NB4 (cell line): ENCODE results near the gene NBEA.

Experiments
- DNase-seq: peaks from one replicate; pipeline ENCODE4 v3.0.0; 2010; ENCODE audit warnings: low read depth
- H3K4me3 ChIP-seq: one replicate; pipeline ENCODE4 v1.5.1; 2011; ENCODE audit warnings: mild to moderate bottlenecking, low read depth, low read length, moderate library complexity
- MAX ChIP-seq: IDR thresholded peaks from 2 replicates; pipeline ENCODE4 v1.6.1; 2011; ENCODE audit warnings: low read depth, low read length
- MYC ChIP-seq: IDR thresholded peaks from 2 replicates; pipeline ENCODE4 v1.6.1; 2011; ENCODE audit warnings: low read depth, low read length
- POLR2A ChIP-seq: IDR thresholded peaks from 2 replicates; pipeline ENCODE4 v1.6.1; 2011; ENCODE audit warnings: mild to moderate bottlenecking; ENCODE audit not compliant: insufficient read length; ENCODE audit errors: extremely low read depth
- TF ChIP-seq, protein P1 (sequence below): IDR thresholded peaks from one replicate; pipeline ENCODE4 v1.5.1; 2012; ENCODE audit warnings: low read depth, low read length

The NBEA gene

GRCh38 chr13:35279500-35279899, 337.4 kb downstream of the NBEA start:
- TF ChIP-seq POLR2A (no peak), MAX (no peak), MYC (no peak)
- TF ChIP-seq, protein P1, sequence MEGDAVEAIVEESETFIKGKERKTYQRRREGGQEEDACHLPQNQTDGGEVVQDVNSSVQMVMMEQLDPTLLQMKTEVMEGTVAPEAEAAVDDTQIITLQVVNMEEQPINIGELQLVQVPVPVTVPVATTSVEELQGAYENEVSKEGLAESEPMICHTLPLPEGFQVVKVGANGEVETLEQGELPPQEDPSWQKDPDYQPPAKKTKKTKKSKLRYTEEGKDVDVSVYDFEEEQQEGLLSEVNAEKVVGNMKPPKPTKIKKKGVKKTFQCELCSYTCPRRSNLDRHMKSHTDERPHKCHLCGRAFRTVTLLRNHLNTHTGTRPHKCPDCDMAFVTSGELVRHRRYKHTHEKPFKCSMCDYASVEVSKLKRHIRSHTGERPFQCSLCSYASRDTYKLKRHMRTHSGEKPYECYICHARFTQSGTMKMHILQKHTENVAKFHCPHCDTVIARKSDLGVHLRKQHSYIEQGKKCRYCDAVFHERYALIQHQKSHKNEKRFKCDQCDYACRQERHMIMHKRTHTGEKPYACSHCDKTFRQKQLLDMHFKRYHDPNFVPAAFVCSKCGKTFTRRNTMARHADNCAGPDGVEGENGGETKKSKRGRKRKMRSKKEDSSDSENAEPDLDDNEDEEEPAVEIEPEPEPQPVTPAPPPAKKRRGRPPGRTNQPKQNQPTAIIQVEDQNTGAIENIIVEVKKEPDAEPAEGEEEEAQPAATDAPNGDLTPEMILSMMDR, result no peak
- no peak overlapping the region for H3K4me3 ChIP-seq

GRCh38 chr13:35283856-35284255, 341.8 kb downstream of the NBEA start:
- no peak for DNase-seq
- H3K4me3 ChIP-seq, result no peak overlapping the region
- TF ChIP-seq MYC, result no peak
- TF ChIP-seq MAX, result no peak
- TF ChIP-seq, protein P1, result no peak
- TF ChIP-seq POLR2A, result no peak

More at GRCh38 chr13:35279500-35279899, 337.4 kb downstream of the NBEA start:
- no peak for DNase-seq

DNA sequence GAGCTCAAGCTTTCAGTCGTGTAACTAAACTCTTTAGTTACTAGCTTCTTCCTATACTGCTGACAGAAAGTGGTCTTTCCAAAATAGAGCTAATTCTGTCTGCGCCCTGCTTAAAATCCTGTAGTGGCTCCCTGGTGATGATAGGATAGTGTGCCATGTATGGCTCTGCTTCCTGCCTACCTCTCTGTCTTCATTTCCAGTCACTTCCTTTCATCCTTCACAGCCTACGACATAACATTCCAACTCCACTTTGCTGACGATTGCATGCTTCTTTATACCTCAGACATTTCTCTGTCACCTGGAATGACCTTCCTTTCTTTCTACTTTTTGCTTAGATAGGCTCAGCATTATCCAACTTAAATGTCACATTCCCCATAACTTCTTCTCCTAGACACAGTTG, 343.6 kb downstream of the NBEA start:
- TF ChIP-seq MAX (no peak), POLR2A (no peak), MYC (no peak)
- TF ChIP-seq, protein P1, result no peak
- H3K4me3 ChIP-seq, result no peak overlapping the region
- no peak for DNase-seq

GRCh38 chr13:35292329-35292728, 350.3 kb downstream of the NBEA start:
- TF ChIP-seq MAX (no peak), POLR2A (no peak)
- H3K4me3 ChIP-seq, result no peak overlapping the region
- DNase-seq, result no peak

- TF ChIP-seq MYC (no peak), MAX (no peak), POLR2A (no peak)
- TF ChIP-seq, protein P1, result no peak
- H3K4me3 ChIP-seq, result no peak overlapping the region
- no peak for DNase-seq
These were observed 351.6 kb downstream of the NBEA start for GRCh38 chr13:35293579-35294226.

GRCh38 chr13:35309706-35310105, 367.6 kb downstream of the NBEA start:
- no peak for DNase-seq
- H3K4me3 ChIP-seq, result no peak overlapping the region
- TF ChIP-seq MYC (no peak), MAX (no peak), POLR2A (no peak)
- TF ChIP-seq, protein P1, result no peak
